GM12878 (cell line): ENCODE results near the gene CBR4. TPM values are rescaled to one million over a fixed set of nuclear protein-coding genes. Genes with fewer than 3 reads are reported as not detected.

Source experiments
- ATAC-seq: fragments of 200-7000 bp; cut with Tn5 transposase; 3 replicates; pipeline ENCODE4 v1.9.1; 2020; ENCODE audit warnings: mild to moderate bottlenecking, moderate library complexity
- BruUV-seq: library from RNA; stranded (reverse); fragments of 400-500 nt; replicated peaks from 2 replicates; lab custom pipeline; 2021; lab: Mats Ljungman, UMichigan
- CTCF ChIA-PET: fragments of 300-600 bp; sonication (Branson Sonifier 250); formaldehyde crosslinking; extraction: SDS; loops from one replicate; lab custom pipeline; 2021; ENCODE audit warnings: inconsistent platforms; lab: Yijun Ruan, JAX
- POLR2A ChIA-PET: fragments of 350-600 bp; formaldehyde crosslinking; extraction: SDS; loops from one replicate; lab custom pipeline; 2021; ENCODE audit warnings: inconsistent platforms; lab: Charles Lee
- RAD21 ChIA-PET: fragments of 300-600 bp; sonication (Branson Sonifier 250); formaldehyde crosslinking; loops from one replicate; lab custom pipeline; 2023; ENCODE audit warnings: antibody characterized with exemption; ENCODE audit not compliant: unreplicated experiment; lab: Charles Lee
- SMC1A ChIA-PET: fragments of 300-600 bp; sonication (Branson Sonifier 250); formaldehyde crosslinking; loops from one replicate; lab custom pipeline; 2023; ENCODE audit not compliant: unreplicated experiment, uncharacterized antibody; lab: Charles Lee
- DNase-seq: peaks from one replicate; pipeline ENCODE4 v3.0.0-alpha.2; 2011; ENCODE audit warnings: low read depth, low spot score
- FAIRE-seq: peaks from 3 replicates; lab custom pipeline; 2011; peaks lifted over from hg19 to GRCh38; lab: Jason Lieb, UNC
- H2AFZ ChIP-seq: 2 replicates; pipeline ENCODE4 v1.6.0; 2011; ENCODE audit warnings: low read depth, low read length, control low read depth; ENCODE audit not compliant: control insufficient read depth
- H3K27ac ChIP-seq: 2 replicates; pipeline ENCODE4 v1.5.1; 2011; ENCODE audit warnings: control low read depth; ENCODE audit not compliant: control insufficient read depth, insufficient read depth
- H3K27me3 ChIP-seq, 2 experiments: replicated peaks in 1 of 2; 2 replicates each; pipeline versions ENCODE4 v1.6.0 to v1.6.1; 2011; ENCODE audit warnings: low read length in 1 of 2; ENCODE audit not compliant: control insufficient read depth in 2 of 2, insufficient read depth in 2 of 2
- H3K36me3 ChIP-seq, 2 experiments: 2 replicates each; pipeline ENCODE4 v1.5.1; 2011; ENCODE audit warnings: low read length in 1 of 2; ENCODE audit not compliant: control insufficient read depth in 2 of 2, insufficient read depth in 2 of 2
- H3K4me1 ChIP-seq: 2 replicates; pipeline ENCODE4 v1.6.1; 2011; ENCODE audit warnings: mild to moderate bottlenecking, low read length, moderate library complexity, mixed read lengths; ENCODE audit not compliant: control insufficient read depth, insufficient read depth
- H3K4me2 ChIP-seq: 2 replicates; pipeline ENCODE4 v1.6.0; 2011; ENCODE audit warnings: control low read depth; ENCODE audit not compliant: control insufficient read depth, insufficient read depth
- H3K4me3 ChIP-seq: fragments of 200-600 bp; sonication (generic); 2 replicates; pipeline ENCODE4 v1.5.1; 2016
- H3K79me2 ChIP-seq: 2 replicates; pipeline ENCODE4 v1.6.0; 2011; ENCODE audit warnings: low read length; ENCODE audit not compliant: control insufficient read depth, insufficient read depth
- H3K9ac ChIP-seq: 2 replicates; pipeline ENCODE4 v1.8.0; 2011; ENCODE audit warnings: low read length, control low read depth, mixed read lengths; ENCODE audit not compliant: control insufficient read depth, insufficient read depth
- H3K9me3 ChIP-seq: replicated peaks from 3 replicates; pipeline ENCODE4 v1.5.1; 2011; ENCODE audit warnings: mild to moderate bottlenecking, low read length; ENCODE audit not compliant: control insufficient read depth, insufficient read depth
- H4K20me1 ChIP-seq: 2 replicates; pipeline ENCODE4 v1.6.0; 2011; ENCODE audit not compliant: control insufficient read depth, insufficient read depth
- CBX5 ChIP-seq: sonication (generic); IDR thresholded peaks from 2 replicates; pipeline ENCODE4 v1.6.1; 2016; ENCODE audit warnings: low read depth, moderate library complexity, mild to moderate bottlenecking, inconsistent platforms
- KAT2A ChIP-seq: conservative IDR thresholded peaks from 2 replicates; pipeline ENCODE4 v1.6.1; 2011; ENCODE audit warnings: low read depth, low read length; ENCODE audit not compliant: control insufficient read depth
- POLR2AphosphoS2 ChIP-seq: IDR thresholded peaks from 2 replicates; pipeline ENCODE4 v1.6.1; 2011; ENCODE audit warnings: low read depth, mild to moderate bottlenecking, low read length, improper control_type of control experiment, moderate library complexity
- POLR2AphosphoS5 ChIP-seq: IDR thresholded peaks from 2 replicates; pipeline ENCODE4 v1.6.1; 2011; ENCODE audit warnings: mild to moderate bottlenecking, low read length, inconsistent platforms
- RAD21 ChIP-seq: IDR thresholded peaks from 2 replicates; pipeline ENCODE4 v1.6.1; 2011; ENCODE audit warnings: mild to moderate bottlenecking, low read depth, low read length, moderate library complexity; ENCODE audit not compliant: insufficient read depth
- RB1 ChIP-seq: fragments of 450-650 bp; formaldehyde crosslinking; IDR thresholded peaks from 2 replicates; pipeline ENCODE4 v1.6.1; 2017; ENCODE audit warnings: mild to moderate bottlenecking, borderline replicate concordance
- SP1 ChIP-seq: IDR thresholded peaks from one replicate; pipeline ENCODE4 v1.6.1; 2011; ENCODE audit warnings: low read depth, low read length
- TAF1 ChIP-seq: IDR thresholded peaks from 2 replicates; pipeline ENCODE4 v1.6.1; 2011; ENCODE audit warnings: mild to moderate bottlenecking, low read depth, low read length, borderline replicate concordance
- ZNF207 ChIP-seq: fragments of 450-650 bp; IDR thresholded peaks from 2 replicates; pipeline ENCODE4 v1.6.1; 2014; ENCODE audit warnings: antibody characterized with exemption, mild to moderate bottlenecking, borderline replicate concordance
- ZNF592 ChIP-seq: fragments of 450-650 bp; IDR thresholded peaks from 2 replicates; pipeline ENCODE4 v1.6.1; 2017; ENCODE audit warnings: mild to moderate bottlenecking, moderate library complexity
- WGBS: methylation state at CpG from one replicate; pipeline ENCODE4 v1.1.6; 2016; ENCODE audit warnings: low lambda C conversion rate; ENCODE audit not compliant: insufficient replicate concordance, insufficient coverage; ENCODE audit errors: missing lambda C conversion rate; 5-methylcytosine and 5-hydroxymethylcytosine counted together
- in situ Hi-C: fragments of 300-500 bp; cut with MboI; formaldehyde crosslinking; loops from 9 replicates; pipeline ENCODE4 v1.14.3; 2018; ENCODE audit warnings: mixed read lengths
- intact Hi-C: fragments of 100-400 bp; cut with micrococcal nuclease; formaldehyde crosslinking; loops from one replicate; pipeline ENCODE4 v1.14.2; 2022; ENCODE audit not compliant: unreplicated experiment
- polyA plus RNA-seq, 11 experiments: library from polyadenylated mRNA; depleted of rRNA in 4 of 11; unstranded in 6 of 11; stranded (reverse) in 5 of 11; fragments of >200 nt; fragmentation: Nextera tagmentation in 4 of 11; fragmentation: Illumina TruSeq in 1 of 11; extraction: Ambion mirVana in 4 of 11; extraction: Trizol in 1 of 11; gene quantifications; 1 replicate in 1 of 11; 2 replicates in 10 of 11; pipeline versions ENCODE4 v1.2.1 to v1.2.3, GENCODE V29; 2011 to 2016; ENCODE audit warnings: inconsistent platforms in 2 of 11, missing spikeins in 2 of 11, low read depth in 1 of 11
- total RNA-seq, 4 experiments: library from RNA; depleted of rRNA in 3 of 4; stranded (reverse); fragments of >200 nt in 3 of 4; fragmentation: Illumina TruSeq in 1 of 4; extraction: Trizol in 1 of 4; gene quantifications; 2 replicates each; pipeline versions ENCODE4 v1.2.1 to v1.2.3, GENCODE V29; 2013 to 2021
- TF ChIP-seq, protein P1 (sequence below): fragments of 450-650 bp; conservative IDR thresholded peaks from 2 replicates; pipeline ENCODE4 v1.6.1; 2017; ENCODE audit warnings: mild to moderate bottlenecking, moderate library complexity
- TF ChIP-seq, protein P2 (sequence below): IDR thresholded peaks from 2 replicates; pipeline ENCODE4 v1.6.1; 2011; ENCODE audit warnings: borderline replicate concordance, low read depth, mild to moderate bottlenecking, moderate library complexity, mixed read lengths, low read length; ENCODE audit not compliant: insufficient read depth; ENCODE audit errors: extremely low read length
- TF ChIP-seq, protein P3 (sequence below): fragments of 450-650 bp; formaldehyde crosslinking; IDR thresholded peaks from 2 replicates; pipeline ENCODE4 v1.4.0; 2020; ENCODE audit warnings: mild to moderate bottlenecking, moderate library complexity

CBR4 gene
- total and polyA plus RNA-seq, 10 of the 15 experiments (the other 5 are each of a cell fraction or from before 2014, with no cell fraction given) = 17.3 to 38.8 (median 24.8) TPM

GRCh38 chr4:169029947-169030346, 19.9 kb upstream of the CBR4 start:
- Histone ChIP-seq H3K4me3 (no peak overlapping the region), H3K4me2 (no peak overlapping the region), H3K9ac (no peak overlapping the region), H3K4me1 (no peaks in the 10 kb centered on the region), H3K79me2 (no peaks in the 10 kb centered on the region), H3K27ac (no peak overlapping the region), H2AFZ (no peak overlapping the region), H3K9me3 (no peaks in the 10 kb centered on the region; the same call in 2 of the 3 replicates), H4K20me1 (no peaks in the 10 kb centered on the region), H3K36me3 (no peaks in the 10 kb centered on the region), H3K27me3 (no peaks in the 10 kb centered on the region)
- DNase-seq = no peak
- in situ Hi-C loops (no loop called here), intact Hi-C loops (no loop called here)
- ChIA-PET POLR2A (interaction anchor here (0.7 kb wide), 1 partner anchor 131 kb away, joined by 7 read pairs; no protein-coding TSS in a partner anchor), RAD21 (no interaction called here), SMC1A (interaction anchor here (1.0 to 1.8 kb wide), 2 partner anchors 408 to 453 kb away, joined by 3 to 4 read pairs; no protein-coding TSS in a partner anchor), CTCF (interaction anchor here (1.6 kb wide), 1 partner anchor 455 kb away, joined by 5 read pairs; no protein-coding TSS in a partner anchor)
- no peak for FAIRE-seq
- no peak for ATAC-seq
- BruUV-seq = no TSS peak
- 46% methylated on average over 4 of the region's 4 CpGs for WGBS
- no peak for TF ChIP-seq RAD21
- no peak for TF ChIP-seq ZNF592
- TF ChIP-seq SP1 = no peak
- no peak for TF ChIP-seq POLR2AphosphoS5
- TF ChIP-seq CBX5 = no peak
- TF ChIP-seq, protein P1, sequence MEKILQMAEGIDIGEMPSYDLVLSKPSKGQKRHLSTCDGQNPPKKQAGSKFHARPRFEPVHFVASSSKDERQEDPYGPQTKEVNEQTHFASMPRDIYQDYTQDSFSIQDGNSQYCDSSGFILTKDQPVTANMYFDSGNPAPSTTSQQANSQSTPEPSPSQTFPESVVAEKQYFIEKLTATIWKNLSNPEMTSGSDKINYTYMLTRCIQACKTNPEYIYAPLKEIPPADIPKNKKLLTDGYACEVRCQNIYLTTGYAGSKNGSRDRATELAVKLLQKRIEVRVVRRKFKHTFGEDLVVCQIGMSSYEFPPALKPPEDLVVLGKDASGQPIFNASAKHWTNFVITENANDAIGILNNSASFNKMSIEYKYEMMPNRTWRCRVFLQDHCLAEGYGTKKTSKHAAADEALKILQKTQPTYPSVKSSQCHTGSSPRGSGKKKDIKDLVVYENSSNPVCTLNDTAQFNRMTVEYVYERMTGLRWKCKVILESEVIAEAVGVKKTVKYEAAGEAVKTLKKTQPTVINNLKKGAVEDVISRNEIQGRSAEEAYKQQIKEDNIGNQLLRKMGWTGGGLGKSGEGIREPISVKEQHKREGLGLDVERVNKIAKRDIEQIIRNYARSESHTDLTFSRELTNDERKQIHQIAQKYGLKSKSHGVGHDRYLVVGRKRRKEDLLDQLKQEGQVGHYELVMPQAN = no peak
- TF ChIP-seq RB1 = no peak
- TF ChIP-seq KAT2A = no peak
- TF ChIP-seq, protein P2, sequence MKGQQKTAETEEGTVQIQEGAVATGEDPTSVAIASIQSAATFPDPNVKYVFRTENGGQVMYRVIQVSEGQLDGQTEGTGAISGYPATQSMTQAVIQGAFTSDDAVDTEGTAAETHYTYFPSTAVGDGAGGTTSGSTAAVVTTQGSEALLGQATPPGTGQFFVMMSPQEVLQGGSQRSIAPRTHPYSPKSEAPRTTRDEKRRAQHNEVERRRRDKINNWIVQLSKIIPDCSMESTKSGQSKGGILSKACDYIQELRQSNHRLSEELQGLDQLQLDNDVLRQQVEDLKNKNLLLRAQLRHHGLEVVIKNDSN = no peak
- TF ChIP-seq TAF1 = no peak
- TF ChIP-seq, protein P3, sequence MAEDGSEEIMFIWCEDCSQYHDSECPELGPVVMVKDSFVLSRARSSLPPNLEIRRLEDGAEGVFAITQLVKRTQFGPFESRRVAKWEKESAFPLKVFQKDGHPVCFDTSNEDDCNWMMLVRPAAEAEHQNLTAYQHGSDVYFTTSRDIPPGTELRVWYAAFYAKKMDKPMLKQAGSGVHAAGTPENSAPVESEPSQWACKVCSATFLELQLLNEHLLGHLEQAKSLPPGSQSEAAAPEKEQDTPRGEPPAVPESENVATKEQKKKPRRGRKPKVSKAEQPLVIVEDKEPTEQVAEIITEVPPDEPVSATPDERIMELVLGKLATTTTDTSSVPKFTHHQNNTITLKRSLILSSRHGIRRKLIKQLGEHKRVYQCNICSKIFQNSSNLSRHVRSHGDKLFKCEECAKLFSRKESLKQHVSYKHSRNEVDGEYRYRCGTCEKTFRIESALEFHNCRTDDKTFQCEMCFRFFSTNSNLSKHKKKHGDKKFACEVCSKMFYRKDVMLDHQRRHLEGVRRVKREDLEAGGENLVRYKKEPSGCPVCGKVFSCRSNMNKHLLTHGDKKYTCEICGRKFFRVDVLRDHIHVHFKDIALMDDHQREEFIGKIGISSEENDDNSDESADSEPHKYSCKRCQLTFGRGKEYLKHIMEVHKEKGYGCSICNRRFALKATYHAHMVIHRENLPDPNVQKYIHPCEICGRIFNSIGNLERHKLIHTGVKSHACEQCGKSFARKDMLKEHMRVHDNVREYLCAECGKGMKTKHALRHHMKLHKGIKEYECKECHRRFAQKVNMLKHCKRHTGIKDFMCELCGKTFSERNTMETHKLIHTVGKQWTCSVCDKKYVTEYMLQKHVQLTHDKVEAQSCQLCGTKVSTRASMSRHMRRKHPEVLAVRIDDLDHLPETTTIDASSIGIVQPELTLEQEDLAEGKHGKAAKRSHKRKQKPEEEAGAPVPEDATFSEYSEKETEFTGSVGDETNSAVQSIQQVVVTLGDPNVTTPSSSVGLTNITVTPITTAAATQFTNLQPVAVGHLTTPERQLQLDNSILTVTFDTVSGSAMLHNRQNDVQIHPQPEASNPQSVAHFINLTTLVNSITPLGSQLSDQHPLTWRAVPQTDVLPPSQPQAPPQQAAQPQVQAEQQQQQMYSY (CRISPR knock-in tag) = no peak
- no peak for TF ChIP-seq ZNF207
- no peak for TF ChIP-seq POLR2AphosphoS2
